ENCODE results near the gene MFAP5.

- TF ChIP-seq MAX (IDR thresholded peaks at IDR 0.05; ENCODE audit: insufficient read depth, insufficient read length) = no peak
- no peak for TF ChIP-seq POLR2AphosphoS5 (IDR thresholded peaks at IDR 0.05; ENCODE audit: insufficient read depth, low read depth, low read length)
- no peak for TF ChIP-seq CTCF (IDR thresholded peaks at IDR 0.05; ENCODE audit: extremely low read depth in 1 of 2, insufficient read depth in 1 of 2, low read depth in 1 of 2, low read length in 2 of 2)
- no peak for TF ChIP-seq EZH2 (IDR thresholded peaks at IDR 0.05; ENCODE audit: borderline replicate concordance, low read depth, low read length, severe bottlenecking)
- no peak for TF ChIP-seq POLR2A (IDR thresholded peaks at IDR 0.05; ENCODE audit: low read depth, low read length)
- no peak for TF ChIP-seq JUN (IDR thresholded peaks at IDR 0.05; ENCODE audit: borderline replicate concordance, insufficient read depth, insufficient read length, low read depth)
- TF ChIP-seq GATA2 (IDR thresholded peaks at IDR 0.05; ENCODE audit: insufficient read depth, insufficient read length, low read depth, low read length) = no peak
Observed at GRCh38 chr12:8603286-8603685, 59.3 kb downstream of the MFAP5 start.

Measured in endothelial cell of umbilical vein (primary cell).